CD4-positive, alpha-beta T cell treated with Interleukin-1 beta for 1 hour (primary cell): ENCODE measurements around the gene SPP2.

Experiments used
- DNase-seq, 2 donors: peaks; one replicate each; pipeline ENCODE4 v3.0.0-alpha.2; 2020 to 2022

Gene SPP2

GRCh38 chr2:234050455-234051135, at the start of gene SPP2:
Gene SPP2, plus strand, starts transcription at chr2:234050702. Its CDS starts 85 bp downstream, at chr2:234050787.
- DNase-seq: no peak

GRCh38 chr2:234001380-234002160, 48.9 kb upstream of the SPP2 start:
- peak in 1 of 2 donors; percentile 19 for DNase-seq

- no peak for DNase-seq
Measured at GRCh38 chr2:234002281-234002680, 48.2 kb upstream of the SPP2 start.

GRCh38 chr2:234003972-234004617, 46.4 kb upstream of the SPP2 start:
- DNase-seq: no peak

- no peak for DNase-seq
Measured at GRCh38 chr2:234005126-234005525, 45.4 kb upstream of the SPP2 start.

GRCh38 chr2:234006501-234006900, 44.0 kb upstream of the SPP2 start:
- no peak for DNase-seq

GRCh38 chr2:234014427-234014826, 36.1 kb upstream of the SPP2 start:
- no peak for DNase-seq

- DNase-seq: no peak
Measured at GRCh38 chr2:234015861-234016260, 34.6 kb upstream of the SPP2 start.

- DNase-seq: no peak
Measured at GRCh38 chr2:234019896-234020295, 30.6 kb upstream of the SPP2 start.

DNA sequence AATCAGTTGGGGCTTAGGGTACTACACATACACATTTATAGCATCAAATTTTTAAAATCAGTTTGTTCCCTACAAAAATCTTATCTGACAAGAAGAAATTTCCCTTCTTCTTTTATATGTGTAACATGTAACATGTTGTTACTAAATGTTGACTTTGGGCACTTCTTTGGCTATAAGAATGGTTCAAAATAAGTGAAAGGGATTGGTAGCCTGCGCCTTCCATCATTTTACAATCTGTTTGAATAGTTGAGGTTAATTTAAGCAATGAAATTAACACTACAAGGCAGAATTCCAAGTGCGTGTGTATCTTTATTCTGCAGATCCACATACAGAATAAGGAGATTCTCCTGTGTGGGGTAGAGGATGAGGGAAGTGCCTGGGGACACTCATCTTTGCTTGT, 30.2 kb upstream of the SPP2 start:
- no peak for DNase-seq

- no peak for DNase-seq
Measured at GRCh38 chr2:234022424-234022823, 28.1 kb upstream of the SPP2 start.

- no peak for DNase-seq
Measured at GRCh38 chr2:234024304-234024703, 26.2 kb upstream of the SPP2 start.

- peak in 1 of 2 donors; percentile 32 for DNase-seq
Measured at GRCh38 chr2:234025466-234025865, 25.0 kb upstream of the SPP2 start.

DNA sequence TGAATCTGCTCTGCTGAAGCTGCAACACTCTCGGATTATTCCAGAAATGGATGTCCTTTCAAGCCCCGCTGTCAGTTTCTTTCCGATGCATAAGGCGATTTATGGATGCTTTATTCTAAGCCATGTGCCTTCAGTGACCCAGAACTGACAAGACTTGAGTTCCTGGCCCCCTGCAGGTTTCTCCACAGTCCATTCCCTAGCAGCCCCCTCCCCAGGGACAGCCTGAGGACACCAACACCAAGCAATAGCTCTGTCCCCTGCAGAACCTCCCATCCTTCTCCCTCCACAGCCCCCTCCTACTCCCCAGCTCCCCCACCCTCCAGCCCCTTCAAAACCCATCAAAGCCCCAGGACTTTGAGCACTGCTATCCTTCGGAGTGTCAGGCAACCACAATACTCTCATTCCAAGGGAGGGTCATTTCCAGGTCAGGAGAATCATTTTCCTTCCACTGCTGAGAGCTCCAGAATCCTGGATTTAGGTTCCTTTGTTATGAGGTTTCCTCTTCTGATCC, 24.6 kb upstream of the SPP2 start:
- no peak for DNase-seq

- peak in 1 of 2 donors; percentile 21 for DNase-seq
Measured at GRCh38 chr2:234026693-234027254, 23.7 kb upstream of the SPP2 start.

DNA sequence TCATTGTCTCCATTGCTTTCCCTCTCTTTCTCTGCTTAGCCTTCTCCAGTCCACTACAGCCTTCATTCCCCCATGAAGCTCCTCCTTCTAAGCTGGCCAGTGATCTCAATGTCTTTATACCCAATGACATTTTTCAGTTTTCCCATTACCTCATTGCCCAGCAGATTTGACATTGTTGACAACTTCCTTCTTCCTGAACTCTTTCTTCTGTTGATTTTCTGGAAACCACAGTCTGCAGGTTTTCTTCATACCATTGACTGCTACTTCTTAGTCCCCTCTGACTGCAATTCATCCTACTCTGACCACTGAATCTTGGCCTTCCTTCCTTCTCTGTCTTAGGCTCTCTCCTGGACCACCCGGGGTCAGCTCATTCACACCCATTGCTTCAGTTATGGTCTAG, 22.9 kb upstream of the SPP2 start:
- no peak for DNase-seq

GRCh38 chr2:234029150-234029733, 21.3 kb upstream of the SPP2 start:
- DNase-seq: no peak

DNA sequence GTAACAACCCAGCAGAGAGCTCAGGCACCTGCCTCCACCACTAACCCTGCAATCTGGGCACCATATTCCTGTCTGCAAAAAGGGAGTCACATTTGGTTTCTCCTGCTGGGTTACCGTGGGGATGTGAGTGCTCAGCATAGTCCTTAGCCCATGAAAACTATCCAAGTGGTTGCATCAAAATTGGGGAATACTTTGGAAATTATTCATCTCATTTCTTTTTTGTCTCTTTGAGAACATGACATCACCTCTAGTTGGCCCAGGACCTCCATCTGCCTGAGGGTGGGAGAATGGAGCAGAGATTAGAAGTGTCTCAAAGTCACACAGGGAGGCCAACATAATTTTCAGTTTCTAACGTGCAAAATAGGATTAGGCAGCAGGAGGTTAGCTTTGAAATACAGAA, 19.3 kb upstream of the SPP2 start:
- DNase-seq: no peak

DNA sequence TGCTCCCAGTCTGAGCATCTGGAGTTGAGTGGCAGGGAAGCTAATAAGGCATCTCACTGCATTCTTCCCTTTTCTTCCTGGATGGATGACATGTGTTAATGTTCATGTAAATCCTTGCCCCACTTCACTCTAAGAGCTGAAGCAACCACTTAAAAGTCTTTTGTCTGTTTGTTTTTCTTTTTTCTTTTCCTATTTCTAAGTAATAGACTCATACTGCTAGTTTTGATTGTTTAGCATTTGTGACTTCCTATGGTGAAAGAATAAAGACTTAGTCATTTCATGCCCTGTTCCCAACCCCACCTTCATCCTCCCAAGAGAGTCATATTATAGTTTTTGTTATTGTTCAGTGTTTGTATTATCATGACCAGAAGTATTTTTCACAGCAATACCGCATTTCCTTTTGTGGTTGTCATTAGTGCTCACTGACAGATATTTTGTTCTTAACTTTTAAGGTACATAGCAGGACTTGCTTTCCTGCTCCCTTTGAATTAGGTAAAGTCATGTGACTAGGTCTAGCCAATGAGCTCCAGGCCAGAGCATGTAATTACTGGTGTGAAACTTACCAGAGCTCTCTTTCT, 18.1 kb upstream of the SPP2 start:
- DNase-seq: peak; percentile 43 to 73

GRCh38 chr2:234033174-234033573, 17.3 kb upstream of the SPP2 start:
- no peak for DNase-seq

DNA sequence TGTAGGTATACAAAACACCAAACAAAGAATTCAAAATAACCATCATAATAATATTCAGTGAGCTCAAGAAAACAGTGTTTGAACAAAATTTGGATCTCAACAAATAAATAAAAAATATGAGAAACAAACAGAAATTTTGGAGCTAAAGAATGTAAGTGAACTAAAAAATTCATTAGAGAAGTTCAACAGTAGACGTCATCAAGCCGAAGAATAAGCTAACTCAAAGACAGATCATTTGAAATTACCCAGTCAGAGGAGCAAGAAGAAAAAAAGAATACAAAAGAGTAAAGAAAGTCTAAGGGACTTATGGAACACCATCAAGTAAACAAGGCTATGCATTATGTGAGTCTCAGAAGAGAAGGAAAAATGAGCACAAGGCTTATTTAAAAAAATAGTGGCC, 16.6 kb upstream of the SPP2 start:
- no peak for DNase-seq

DNA sequence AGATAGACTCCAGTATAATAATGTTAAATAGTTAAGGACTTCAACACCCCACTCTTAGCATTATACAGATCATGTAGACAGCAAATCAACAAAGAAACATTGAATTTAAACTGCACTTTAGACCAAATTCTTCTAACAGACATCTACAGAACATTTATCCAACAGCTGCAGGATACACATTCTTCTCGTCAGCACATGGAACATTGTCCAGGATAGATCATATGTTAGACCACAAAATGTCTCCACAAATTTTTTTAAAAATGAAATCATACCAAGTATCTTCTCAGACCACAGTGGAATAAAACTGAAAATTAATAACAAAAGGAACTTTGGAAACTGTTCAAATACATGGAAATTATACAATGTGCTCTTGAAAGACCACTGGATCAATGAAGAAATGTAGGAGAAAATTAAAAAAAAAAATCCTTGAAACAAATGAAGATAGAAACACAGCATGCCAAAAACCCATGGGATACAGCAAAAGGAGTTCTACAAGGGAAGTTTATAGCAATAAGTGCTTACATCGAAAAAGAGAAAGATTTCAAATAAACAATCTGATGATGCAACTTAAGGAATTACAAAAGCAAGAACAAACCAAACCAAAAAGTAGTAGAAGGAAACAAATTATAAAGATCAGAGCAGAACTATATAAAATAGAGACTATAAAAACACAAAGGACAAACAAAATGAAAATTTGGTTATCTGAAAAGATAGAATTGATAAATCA, 12.3 kb upstream of the SPP2 start:
- DNase-seq: no peak
